Measurements from ENCODE around the gene RNU7-1.

Gene RNU7-1

GRCh38 chr12:6899427-6899826 is 44.2 kb upstream of the RNU7-1 start:
- H3K27ac ChIP-seq (replicated peaks), result no peak overlapping the region; the same call in 1 of the 2 replicates
- TF ChIP-seq POLR2AphosphoS5 (IDR thresholded peaks at IDR 0.05; ENCODE audit: low read depth), result no peak
- no peak for TF ChIP-seq REST (IDR thresholded peaks at IDR 0.05; ENCODE audit: insufficient replicate concordance, low read depth)
- TF ChIP-seq CTCF (IDR thresholded peaks at IDR 0.05; ENCODE audit: insufficient read depth, low read length), result no peak
- TF ChIP-seq SPI1 (IDR thresholded peaks at IDR 0.05; ENCODE audit: borderline replicate concordance, low read depth), result no peak
- no peak for DNase-seq (ENCODE audit: low read depth in 1 of 2, low spot score in 1 of 2)

GRCh38 chr12:6899837-6900519 is 43.6 kb upstream of the RNU7-1 start:
- DNase-seq (ENCODE audit: low read depth in 1 of 2, low spot score in 1 of 2), result peak; percentile 49 to 85
- no peak overlapping the region for H3K4me3 ChIP-seq (replicated peaks; ENCODE audit: insufficient read depth, low read length)
- H3K27me3 ChIP-seq (ENCODE audit: insufficient read depth, poor library complexity, severe bottlenecking), result no peaks in the 10 kb centered on the region
- TF ChIP-seq GABPA (IDR thresholded peaks at IDR 0.05; ENCODE audit: low read depth), result no peak
- peak overlapping the region; percentile 70 for H3K27ac ChIP-seq (replicated peaks)

More at GRCh38 chr12:6899427-6899826, 44.2 kb upstream of the RNU7-1 start:
- Histone ChIP-seq H3K4me3 (replicated peaks; ENCODE audit: insufficient read depth, low read length) (no peak overlapping the region), H3K27me3 (ENCODE audit: insufficient read depth, poor library complexity, severe bottlenecking) (no peaks in the 10 kb centered on the region)

- no peak for DNase-seq (ENCODE audit: low read depth in 1 of 2, low spot score in 1 of 2)
- no peaks in the 10 kb centered on the region for H3K27me3 ChIP-seq (ENCODE audit: insufficient read depth, poor library complexity, severe bottlenecking)
- H3K4me3 ChIP-seq (replicated peaks; ENCODE audit: insufficient read depth, low read length), result no peak overlapping the region
- no peak for TF ChIP-seq CTCF (IDR thresholded peaks at IDR 0.05; ENCODE audit: insufficient read depth, low read length)
- TF ChIP-seq GABPA (IDR thresholded peaks at IDR 0.05; ENCODE audit: low read depth), result no peak
- no peak for TF ChIP-seq POLR2AphosphoS5 (IDR thresholded peaks at IDR 0.05; ENCODE audit: low read depth)
- TF ChIP-seq REST (IDR thresholded peaks at IDR 0.05; ENCODE audit: insufficient replicate concordance, low read depth), result no peak
- no peak for TF ChIP-seq SPI1 (IDR thresholded peaks at IDR 0.05; ENCODE audit: borderline replicate concordance, low read depth)
- H3K27ac ChIP-seq (replicated peaks), result no peak overlapping the region
Observed at GRCh38 chr12:6902448-6902847, 41.2 kb upstream of the RNU7-1 start.

- no peaks in the 10 kb centered on the region for H3K27me3 ChIP-seq (ENCODE audit: insufficient read depth, poor library complexity, severe bottlenecking)
- H3K27ac ChIP-seq (replicated peaks), result no peak overlapping the region; the same call in 1 of the 2 replicates
- H3K4me3 ChIP-seq (replicated peaks; ENCODE audit: insufficient read depth, low read length), result no peak overlapping the region
- no peak for DNase-seq (ENCODE audit: low read depth in 1 of 2, low spot score in 1 of 2)
- TF ChIP-seq REST (IDR thresholded peaks at IDR 0.05; ENCODE audit: insufficient replicate concordance, low read depth) (no peak), POLR2AphosphoS5 (IDR thresholded peaks at IDR 0.05; ENCODE audit: low read depth) (no peak), SPI1 (IDR thresholded peaks at IDR 0.05; ENCODE audit: borderline replicate concordance, low read depth) (no peak), CTCF (IDR thresholded peaks at IDR 0.05; ENCODE audit: insufficient read depth, low read length) (no peak)
Observed at GRCh38 chr12:6903722-6904121, 39.9 kb upstream of the RNU7-1 start.

Data from HL-60 (cell line).